HepG2 (cell line): Measurements from ENCODE around the gene ABHD1. TPM values are rescaled to one million over a fixed set of nuclear protein-coding genes. Genes with fewer than 3 reads are reported as not detected.
A peak's percentile ranks its signal among the peaks of the same experiment; 100 is the strongest.

Source experiments
- DDIT3 ChIP-seq: sonication (generic); formaldehyde crosslinking; IDR thresholded peaks from 2 replicates; pipeline ENCODE4 v1.4.0; 2020; ENCODE audit warnings: mild to moderate bottlenecking, missing genetic modification reagents
- HMGA1 ChIP-seq: sonication (generic); formaldehyde crosslinking; conservative IDR thresholded peaks from 2 replicates; pipeline ENCODE4 v1.4.0; 2020; ENCODE audit warnings: missing genetic modification reagents
- HOXA3 ChIP-seq: sonication (generic); formaldehyde crosslinking; IDR thresholded peaks from 2 replicates; pipeline ENCODE4 v1.5.0; 2020; ENCODE audit warnings: missing genetic modification reagents
- MED13 ChIP-seq: sonication (generic); formaldehyde crosslinking; IDR thresholded peaks from 2 replicates; pipeline ENCODE4 v1.5.0; 2020; ENCODE audit warnings: missing genetic modification reagents
- NCOA5 ChIP-seq: sonication (generic); formaldehyde crosslinking; IDR thresholded peaks from 2 replicates; pipeline ENCODE4 v1.4.0; 2020; ENCODE audit warnings: missing genetic modification reagents
- PCBP2 ChIP-seq: fragments of 200-400 bp; formaldehyde crosslinking; optimal IDR thresholded peaks from 2 replicates; pipeline ENCODE3; 2018; ENCODE audit warnings: low read length, low read depth; ENCODE audit not compliant: poor library complexity, severe bottlenecking
- RARG ChIP-seq: sonication (generic); formaldehyde crosslinking; IDR thresholded peaks from 2 replicates; pipeline ENCODE4 v1.4.0; 2020; ENCODE audit warnings: low read depth, mild to moderate bottlenecking, missing genetic modification reagents
- SOX13 ChIP-seq, 3 experiments: fragments of 450-650 bp in 1 of 3; sonication (generic) in 1 of 3; formaldehyde crosslinking in 1 of 3; IDR thresholded peaks in 2 of 3; conservative IDR thresholded peaks in 1 of 3; 2 replicates each; pipeline versions ENCODE4 v1.5.0 to v1.6.1; 2016 to 2020; ENCODE audit warnings: antibody characterized with exemption in 1 of 3, mild to moderate bottlenecking in 1 of 3, missing compliant biosample characterization in 1 of 3, missing genetic modification reagents in 1 of 3, moderate library complexity in 1 of 3
- SP1 ChIP-seq, 2 experiments: fragments of 450-650 bp in 1 of 2; sonication (generic) in 1 of 2; formaldehyde crosslinking in 1 of 2; IDR thresholded peaks; 2 replicates each; pipeline versions ENCODE4 v1.4.0 to v1.6.1; 2016 to 2020; ENCODE audit warnings: missing genetic modification reagents in 1 of 2
- UBTF ChIP-seq: sonication (generic); formaldehyde crosslinking; IDR thresholded peaks from 2 replicates; pipeline ENCODE4 v1.4.0; 2020; ENCODE audit warnings: mild to moderate bottlenecking, missing genetic modification reagents
- ZNF501 ChIP-seq: sonication (generic); formaldehyde crosslinking; IDR thresholded peaks from 2 replicates; pipeline ENCODE4 v1.5.1; 2020; ENCODE audit warnings: mild to moderate bottlenecking, moderate library complexity, missing genetic modification reagents
- polyA plus RNA-seq, 8 experiments: library from polyadenylated mRNA; depleted of rRNA in 3 of 8; stranded (reverse) in 7 of 8; unstranded in 1 of 8; fragments of >200 nt; fragmentation: Illumina TruSeq in 4 of 8; extraction: Trizol in 4 of 8; gene quantifications; 2 replicates each; pipeline versions ENCODE4 v1.2.1 to v1.2.3, GENCODE V29; 2011 to 2016; ENCODE audit warnings: low read depth in 4 of 8, missing spikeins in 1 of 8, mixed read lengths in 1 of 8; ENCODE audit not compliant: insufficient read depth in 1 of 8
- total RNA-seq, 5 experiments: library from RNA; depleted of rRNA; stranded (reverse); fragments of >200 nt; fragmentation: Illumina TruSeq; extraction: Trizol; gene quantifications; 2 replicates each; pipeline ENCODE4 v1.2.3, GENCODE V29; 2016; ENCODE audit warnings: low read depth in 1 of 5

Gene ABHD1
- total and polyA plus RNA-seq, 2 of the 13 experiments (the other 11 are each of a cell fraction or from before 2014, with no cell fraction given) = 0.04 to 0.81 TPM

GRCh38 chr2:27086090-27086723 lies 37.4 kb upstream of the ABHD1 start (continued):
- TF ChIP-seq HMGA1 (CRISPR knock-in tag) = no peak
- TF ChIP-seq DDIT3 = no peak
- peak; percentile 73 for TF ChIP-seq ZNF501 (CRISPR knock-in tag)
- no peak for TF ChIP-seq SP1 (IDR thresholded peaks at IDR 0.05)
- TF ChIP-seq SP1 (CRISPR knock-in tag; IDR thresholded peaks at IDR 0.05) = peak; percentile 89
- TF ChIP-seq UBTF (CRISPR knock-in tag) = peak; percentile 84; the same call in 1 of the 2 replicates
- TF ChIP-seq PCBP2 = no peak
- TF ChIP-seq MED13 (CRISPR knock-in tag) = peak; percentile 90; the same call in 1 of the 2 replicates
- peak; percentile 74; the same call in 1 of the 2 replicates for TF ChIP-seq RARG
- no peak for TF ChIP-seq SOX13 (IDR thresholded peaks at IDR 0.05)
- TF ChIP-seq SOX13 (CRISPR knock-in tag; conservative IDR thresholded peaks at IDR 0.05 in 1 of 2, IDR thresholded peaks at IDR 0.05 in 1 of 2) = peak in 1 of 2 experiments; percentile 58; a peak in 1 of 4 replicates
- no peak for TF ChIP-seq NCOA5 (CRISPR knock-in tag)
- peak; percentile 93 for TF ChIP-seq HOXA3
